Measurements from ENCODE around the gene MRPL51. TPM values are rescaled to one million over a fixed set of nuclear protein-coding genes. Genes with fewer than 3 reads are reported as not detected.

MRPL51 gene
- total and polyA plus RNA-seq, 10 of the 15 experiments (the other 5 are each of a cell fraction or from before 2014, with no cell fraction given): 137 to 1,202 (median 267) TPM

DNA sequence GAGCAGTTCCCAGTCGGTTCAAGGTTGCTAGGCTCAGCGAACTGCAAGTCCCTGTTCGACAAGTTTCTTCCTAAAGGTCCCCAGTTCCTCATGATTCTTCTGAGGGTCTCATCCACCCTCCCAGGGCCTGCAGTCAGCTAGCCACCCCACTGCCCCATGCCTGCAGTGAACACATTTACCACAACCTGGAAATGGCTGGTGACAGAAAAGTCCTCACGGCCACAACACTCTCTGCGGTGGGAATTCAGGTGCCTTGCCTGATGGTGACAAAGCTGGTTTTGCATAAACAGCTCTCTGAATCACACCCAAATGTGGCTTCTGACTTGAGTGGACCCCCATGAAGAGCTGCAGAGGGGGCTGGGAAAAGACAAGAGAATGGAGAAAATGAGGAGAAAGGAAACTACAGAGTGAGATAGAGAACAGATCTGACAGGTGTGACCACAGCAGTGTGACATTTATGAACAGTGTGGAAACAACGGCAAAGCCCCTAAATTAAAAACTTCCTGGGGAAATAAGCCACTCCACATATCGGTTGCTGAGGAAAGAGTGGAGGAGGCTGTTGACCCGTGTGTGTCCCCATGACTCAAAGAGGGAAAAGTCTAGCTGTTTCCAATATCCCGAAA lies 49.6 kb downstream of the MRPL51 start (continued):
- peak; percentile 34; the same call in 1 of the 2 replicates for TF ChIP-seq SPI1 (IDR thresholded peaks at IDR 0.05; ENCODE audit: borderline replicate concordance, insufficient read depth, low read depth, low read length)
- TF ChIP-seq, protein P1, sequence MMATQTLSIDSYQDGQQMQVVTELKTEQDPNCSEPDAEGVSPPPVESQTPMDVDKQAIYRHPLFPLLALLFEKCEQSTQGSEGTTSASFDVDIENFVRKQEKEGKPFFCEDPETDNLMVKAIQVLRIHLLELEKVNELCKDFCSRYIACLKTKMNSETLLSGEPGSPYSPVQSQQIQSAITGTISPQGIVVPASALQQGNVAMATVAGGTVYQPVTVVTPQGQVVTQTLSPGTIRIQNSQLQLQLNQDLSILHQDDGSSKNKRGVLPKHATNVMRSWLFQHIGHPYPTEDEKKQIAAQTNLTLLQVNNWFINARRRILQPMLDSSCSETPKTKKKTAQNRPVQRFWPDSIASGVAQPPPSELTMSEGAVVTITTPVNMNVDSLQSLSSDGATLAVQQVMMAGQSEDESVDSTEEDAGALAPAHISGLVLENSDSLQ (IDR thresholded peaks at IDR 0.05): peak; percentile 34; the same call in 1 of the 2 replicates
- TF ChIP-seq, protein P2, sequence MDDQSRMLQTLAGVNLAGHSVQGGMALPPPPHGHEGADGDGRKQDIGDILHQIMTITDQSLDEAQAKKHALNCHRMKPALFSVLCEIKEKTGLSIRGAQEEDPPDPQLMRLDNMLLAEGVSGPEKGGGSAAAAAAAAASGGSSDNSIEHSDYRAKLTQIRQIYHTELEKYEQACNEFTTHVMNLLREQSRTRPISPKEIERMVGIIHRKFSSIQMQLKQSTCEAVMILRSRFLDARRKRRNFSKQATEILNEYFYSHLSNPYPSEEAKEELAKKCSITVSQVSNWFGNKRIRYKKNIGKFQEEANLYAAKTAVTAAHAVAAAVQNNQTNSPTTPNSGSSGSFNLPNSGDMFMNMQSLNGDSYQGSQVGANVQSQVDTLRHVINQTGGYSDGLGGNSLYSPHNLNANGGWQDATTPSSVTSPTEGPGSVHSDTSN (IDR thresholded peaks at IDR 0.05; ENCODE audit: insufficient replicate concordance, low read depth, low read length): no peak
- no peak for TF ChIP-seq YBX1 (IDR thresholded peaks at IDR 0.05)
- TF ChIP-seq SUZ12 (IDR thresholded peaks at IDR 0.05; ENCODE audit: unreplicated experiment): no peak
- peak; percentile 55 for TF ChIP-seq JUNB (IDR thresholded peaks at IDR 0.05)
- TF ChIP-seq ZBED1 (IDR thresholded peaks at IDR 0.05; ENCODE audit: borderline replicate concordance): peak; percentile 67; the same call in 1 of the 2 replicates
- 0 out of 2 replicates have a peak, but pooled peaks have one; percentile 19 for TF ChIP-seq BCL11A (IDR thresholded peaks at IDR 0.05; ENCODE audit: low read depth, low read length)
- TF ChIP-seq MXI1 (IDR thresholded peaks at IDR 0.05; ENCODE audit: low read depth, low read length): 0 out of 2 replicates have a peak, but pooled peaks have one; percentile 43
- no peak for TF ChIP-seq EGR1 (IDR thresholded peaks at IDR 0.05; ENCODE audit: borderline replicate concordance in 1 of 2, low read depth in 2 of 2, low read length in 2 of 2)
- TF ChIP-seq TBL1XR1 (IDR thresholded peaks at IDR 0.05; ENCODE audit: low read depth, low read length): 0 out of 2 replicates have a peak, but pooled peaks have one; percentile 28
- no peak for TF ChIP-seq FOXK2 (IDR thresholded peaks at IDR 0.05)
- TF ChIP-seq ATF7 (IDR thresholded peaks at IDR 0.05; ENCODE audit: low read depth): peak; percentile 31; the same call in 1 of the 2 replicates
- TF ChIP-seq ZZZ3 (IDR thresholded peaks at IDR 0.05; ENCODE audit: control insufficient read depth, insufficient read length, low read depth): no peak
- 0 out of 2 replicates have a peak, but pooled peaks have one; percentile 12 for TF ChIP-seq HDGF (IDR thresholded peaks at IDR 0.05)
- no peak for TF ChIP-seq RBBP5 (conservative IDR thresholded peaks at IDR 0.05)
- no peak for TF ChIP-seq WRNIP1 (IDR thresholded peaks at IDR 0.05; ENCODE audit: borderline replicate concordance, low read depth, low read length)
- TF ChIP-seq, protein P3, sequence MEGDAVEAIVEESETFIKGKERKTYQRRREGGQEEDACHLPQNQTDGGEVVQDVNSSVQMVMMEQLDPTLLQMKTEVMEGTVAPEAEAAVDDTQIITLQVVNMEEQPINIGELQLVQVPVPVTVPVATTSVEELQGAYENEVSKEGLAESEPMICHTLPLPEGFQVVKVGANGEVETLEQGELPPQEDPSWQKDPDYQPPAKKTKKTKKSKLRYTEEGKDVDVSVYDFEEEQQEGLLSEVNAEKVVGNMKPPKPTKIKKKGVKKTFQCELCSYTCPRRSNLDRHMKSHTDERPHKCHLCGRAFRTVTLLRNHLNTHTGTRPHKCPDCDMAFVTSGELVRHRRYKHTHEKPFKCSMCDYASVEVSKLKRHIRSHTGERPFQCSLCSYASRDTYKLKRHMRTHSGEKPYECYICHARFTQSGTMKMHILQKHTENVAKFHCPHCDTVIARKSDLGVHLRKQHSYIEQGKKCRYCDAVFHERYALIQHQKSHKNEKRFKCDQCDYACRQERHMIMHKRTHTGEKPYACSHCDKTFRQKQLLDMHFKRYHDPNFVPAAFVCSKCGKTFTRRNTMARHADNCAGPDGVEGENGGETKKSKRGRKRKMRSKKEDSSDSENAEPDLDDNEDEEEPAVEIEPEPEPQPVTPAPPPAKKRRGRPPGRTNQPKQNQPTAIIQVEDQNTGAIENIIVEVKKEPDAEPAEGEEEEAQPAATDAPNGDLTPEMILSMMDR (IDR thresholded peaks at IDR 0.05 in 2 of 3, conservative IDR thresholded peaks at IDR 0.05 in 1 of 3; ENCODE audit: control insufficient read depth in 2 of 3, extremely low read depth in 1 of 3, insufficient read depth in 1 of 3, low read depth in 3 of 3, low read length in 3 of 3): no peak
- no peak for TF ChIP-seq POLR2AphosphoS2 (IDR thresholded peaks at IDR 0.05; ENCODE audit: low read depth, low read length)
- TF ChIP-seq, protein P4, sequence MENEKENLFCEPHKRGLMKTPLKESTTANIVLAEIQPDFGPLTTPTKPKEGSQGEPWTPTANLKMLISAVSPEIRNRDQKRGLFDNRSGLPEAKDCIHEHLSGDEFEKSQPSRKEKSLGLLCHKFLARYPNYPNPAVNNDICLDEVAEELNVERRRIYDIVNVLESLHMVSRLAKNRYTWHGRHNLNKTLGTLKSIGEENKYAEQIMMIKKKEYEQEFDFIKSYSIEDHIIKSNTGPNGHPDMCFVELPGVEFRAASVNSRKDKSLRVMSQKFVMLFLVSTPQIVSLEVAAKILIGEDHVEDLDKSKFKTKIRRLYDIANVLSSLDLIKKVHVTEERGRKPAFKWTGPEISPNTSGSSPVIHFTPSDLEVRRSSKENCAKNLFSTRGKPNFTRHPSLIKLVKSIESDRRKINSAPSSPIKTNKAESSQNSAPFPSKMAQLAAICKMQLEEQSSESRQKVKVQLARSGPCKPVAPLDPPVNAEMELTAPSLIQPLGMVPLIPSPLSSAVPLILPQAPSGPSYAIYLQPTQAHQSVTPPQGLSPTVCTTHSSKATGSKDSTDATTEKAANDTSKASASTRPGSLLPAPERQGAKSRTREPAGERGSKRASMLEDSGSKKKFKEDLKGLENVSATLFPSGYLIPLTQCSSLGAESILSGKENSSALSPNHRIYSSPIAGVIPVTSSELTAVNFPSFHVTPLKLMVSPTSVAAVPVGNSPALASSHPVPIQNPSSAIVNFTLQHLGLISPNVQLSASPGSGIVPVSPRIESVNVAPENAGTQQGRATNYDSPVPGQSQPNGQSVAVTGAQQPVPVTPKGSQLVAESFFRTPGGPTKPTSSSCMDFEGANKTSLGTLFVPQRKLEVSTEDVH (IDR thresholded peaks at IDR 0.05; ENCODE audit: low read depth, partially characterized antibody): no peak
- TF ChIP-seq, protein P5, sequence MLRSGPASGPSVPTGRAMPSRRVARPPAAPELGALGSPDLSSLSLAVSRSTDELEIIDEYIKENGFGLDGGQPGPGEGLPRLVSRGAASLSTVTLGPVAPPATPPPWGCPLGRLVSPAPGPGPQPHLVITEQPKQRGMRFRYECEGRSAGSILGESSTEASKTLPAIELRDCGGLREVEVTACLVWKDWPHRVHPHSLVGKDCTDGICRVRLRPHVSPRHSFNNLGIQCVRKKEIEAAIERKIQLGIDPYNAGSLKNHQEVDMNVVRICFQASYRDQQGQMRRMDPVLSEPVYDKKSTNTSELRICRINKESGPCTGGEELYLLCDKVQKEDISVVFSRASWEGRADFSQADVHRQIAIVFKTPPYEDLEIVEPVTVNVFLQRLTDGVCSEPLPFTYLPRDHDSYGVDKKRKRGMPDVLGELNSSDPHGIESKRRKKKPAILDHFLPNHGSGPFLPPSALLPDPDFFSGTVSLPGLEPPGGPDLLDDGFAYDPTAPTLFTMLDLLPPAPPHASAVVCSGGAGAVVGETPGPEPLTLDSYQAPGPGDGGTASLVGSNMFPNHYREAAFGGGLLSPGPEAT (IDR thresholded peaks at IDR 0.05; ENCODE audit: low read depth): peak; percentile 81
- TF ChIP-seq POLR2A (IDR thresholded peaks at IDR 0.05; ENCODE audit: low read depth, low read length): peak; percentile 68

Measured in GM12878 (cell line).